Measurements from ENCODE around the gene ADAMTS12.
A peak's percentile ranks its signal among the peaks of the same experiment; 100 is the strongest.

The ADAMTS12 gene, protein sequence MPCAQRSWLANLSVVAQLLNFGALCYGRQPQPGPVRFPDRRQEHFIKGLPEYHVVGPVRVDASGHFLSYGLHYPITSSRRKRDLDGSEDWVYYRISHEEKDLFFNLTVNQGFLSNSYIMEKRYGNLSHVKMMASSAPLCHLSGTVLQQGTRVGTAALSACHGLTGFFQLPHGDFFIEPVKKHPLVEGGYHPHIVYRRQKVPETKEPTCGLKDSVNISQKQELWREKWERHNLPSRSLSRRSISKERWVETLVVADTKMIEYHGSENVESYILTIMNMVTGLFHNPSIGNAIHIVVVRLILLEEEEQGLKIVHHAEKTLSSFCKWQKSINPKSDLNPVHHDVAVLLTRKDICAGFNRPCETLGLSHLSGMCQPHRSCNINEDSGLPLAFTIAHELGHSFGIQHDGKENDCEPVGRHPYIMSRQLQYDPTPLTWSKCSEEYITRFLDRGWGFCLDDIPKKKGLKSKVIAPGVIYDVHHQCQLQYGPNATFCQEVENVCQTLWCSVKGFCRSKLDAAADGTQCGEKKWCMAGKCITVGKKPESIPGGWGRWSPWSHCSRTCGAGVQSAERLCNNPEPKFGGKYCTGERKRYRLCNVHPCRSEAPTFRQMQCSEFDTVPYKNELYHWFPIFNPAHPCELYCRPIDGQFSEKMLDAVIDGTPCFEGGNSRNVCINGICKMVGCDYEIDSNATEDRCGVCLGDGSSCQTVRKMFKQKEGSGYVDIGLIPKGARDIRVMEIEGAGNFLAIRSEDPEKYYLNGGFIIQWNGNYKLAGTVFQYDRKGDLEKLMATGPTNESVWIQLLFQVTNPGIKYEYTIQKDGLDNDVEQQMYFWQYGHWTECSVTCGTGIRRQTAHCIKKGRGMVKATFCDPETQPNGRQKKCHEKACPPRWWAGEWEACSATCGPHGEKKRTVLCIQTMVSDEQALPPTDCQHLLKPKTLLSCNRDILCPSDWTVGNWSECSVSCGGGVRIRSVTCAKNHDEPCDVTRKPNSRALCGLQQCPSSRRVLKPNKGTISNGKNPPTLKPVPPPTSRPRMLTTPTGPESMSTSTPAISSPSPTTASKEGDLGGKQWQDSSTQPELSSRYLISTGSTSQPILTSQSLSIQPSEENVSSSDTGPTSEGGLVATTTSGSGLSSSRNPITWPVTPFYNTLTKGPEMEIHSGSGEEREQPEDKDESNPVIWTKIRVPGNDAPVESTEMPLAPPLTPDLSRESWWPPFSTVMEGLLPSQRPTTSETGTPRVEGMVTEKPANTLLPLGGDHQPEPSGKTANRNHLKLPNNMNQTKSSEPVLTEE (N-terminal part only)

DNA sequence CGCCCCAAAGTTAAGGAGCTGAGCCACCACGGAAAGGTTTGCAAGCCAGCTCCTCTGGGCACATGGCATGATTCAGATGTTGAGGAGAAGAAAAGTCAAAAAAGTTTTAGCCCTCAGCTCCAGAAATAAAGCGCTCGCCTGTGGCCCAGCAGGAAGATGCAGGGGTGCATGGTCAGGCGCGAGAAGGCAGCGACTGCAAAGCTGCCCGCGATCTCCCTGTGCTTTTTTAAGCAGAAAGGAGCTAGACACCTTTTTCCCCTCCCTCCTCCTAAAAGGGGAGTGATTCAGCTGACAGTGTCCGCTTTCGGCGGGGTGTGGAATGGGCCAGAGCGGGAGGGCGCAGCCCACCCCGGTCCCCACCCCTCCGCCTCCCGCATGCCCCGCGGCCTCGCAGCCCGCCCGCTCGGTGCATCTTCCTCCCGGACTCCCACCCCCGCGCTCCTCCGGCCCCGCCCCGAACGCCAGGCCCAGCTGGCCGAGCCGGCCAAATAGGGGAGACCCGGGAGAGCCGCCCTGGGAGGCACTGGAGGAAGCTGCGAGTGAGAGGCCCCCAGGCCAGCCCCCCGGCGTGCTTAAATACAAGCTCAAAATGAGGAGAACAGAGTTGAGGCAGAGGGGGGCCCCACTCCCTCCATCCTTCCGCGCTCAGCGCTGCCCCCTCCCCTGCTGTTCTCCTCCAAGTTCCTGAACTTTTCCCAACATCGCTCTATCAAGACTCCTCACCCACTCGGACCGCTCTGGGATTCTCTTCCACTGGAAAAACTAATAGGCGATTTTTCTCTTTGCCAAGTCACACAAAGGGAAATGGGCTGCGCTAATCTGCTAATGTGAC, at the start of gene ADAMTS12:
TSS of gene ADAMTS12 (minus strand) at position 203 of the 832 bp plus-strand sequence. CDS start at position 69, 134 bp downstream.
- peak; percentile 76 for DNase-seq (ENCODE audit: low read depth)
- TF ChIP-seq, protein P1, sequence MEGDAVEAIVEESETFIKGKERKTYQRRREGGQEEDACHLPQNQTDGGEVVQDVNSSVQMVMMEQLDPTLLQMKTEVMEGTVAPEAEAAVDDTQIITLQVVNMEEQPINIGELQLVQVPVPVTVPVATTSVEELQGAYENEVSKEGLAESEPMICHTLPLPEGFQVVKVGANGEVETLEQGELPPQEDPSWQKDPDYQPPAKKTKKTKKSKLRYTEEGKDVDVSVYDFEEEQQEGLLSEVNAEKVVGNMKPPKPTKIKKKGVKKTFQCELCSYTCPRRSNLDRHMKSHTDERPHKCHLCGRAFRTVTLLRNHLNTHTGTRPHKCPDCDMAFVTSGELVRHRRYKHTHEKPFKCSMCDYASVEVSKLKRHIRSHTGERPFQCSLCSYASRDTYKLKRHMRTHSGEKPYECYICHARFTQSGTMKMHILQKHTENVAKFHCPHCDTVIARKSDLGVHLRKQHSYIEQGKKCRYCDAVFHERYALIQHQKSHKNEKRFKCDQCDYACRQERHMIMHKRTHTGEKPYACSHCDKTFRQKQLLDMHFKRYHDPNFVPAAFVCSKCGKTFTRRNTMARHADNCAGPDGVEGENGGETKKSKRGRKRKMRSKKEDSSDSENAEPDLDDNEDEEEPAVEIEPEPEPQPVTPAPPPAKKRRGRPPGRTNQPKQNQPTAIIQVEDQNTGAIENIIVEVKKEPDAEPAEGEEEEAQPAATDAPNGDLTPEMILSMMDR (conservative IDR thresholded peaks at IDR 0.05; ENCODE audit: control insufficient read depth, insufficient read depth, low read depth, low read length) = no peak
- H3K4me3 ChIP-seq (ENCODE audit: control insufficient read depth, low read depth, low read length) = peak within 1 kb of the TSS; percentile 78

- TF ChIP-seq, protein P1 (conservative IDR thresholded peaks at IDR 0.05; ENCODE audit: control insufficient read depth, insufficient read depth, low read depth, low read length) = no peak
- DNase-seq (ENCODE audit: low read depth) = peak; percentile 53
- no peak overlapping the region for H3K4me3 ChIP-seq (ENCODE audit: control insufficient read depth, low read depth, low read length)
Measured at GRCh38 chr5:33941090-33941489, 49.3 kb upstream of the ADAMTS12 start.

- H3K4me3 ChIP-seq (ENCODE audit: control insufficient read depth, low read depth, low read length) = no peak overlapping the region
- TF ChIP-seq, protein P1 (conservative IDR thresholded peaks at IDR 0.05; ENCODE audit: control insufficient read depth, insufficient read depth, low read depth, low read length) = no peak
- DNase-seq (ENCODE audit: low read depth) = peak; percentile 76
Measured at GRCh38 chr5:33939556-33940262, 47.9 kb upstream of the ADAMTS12 start.

DNA sequence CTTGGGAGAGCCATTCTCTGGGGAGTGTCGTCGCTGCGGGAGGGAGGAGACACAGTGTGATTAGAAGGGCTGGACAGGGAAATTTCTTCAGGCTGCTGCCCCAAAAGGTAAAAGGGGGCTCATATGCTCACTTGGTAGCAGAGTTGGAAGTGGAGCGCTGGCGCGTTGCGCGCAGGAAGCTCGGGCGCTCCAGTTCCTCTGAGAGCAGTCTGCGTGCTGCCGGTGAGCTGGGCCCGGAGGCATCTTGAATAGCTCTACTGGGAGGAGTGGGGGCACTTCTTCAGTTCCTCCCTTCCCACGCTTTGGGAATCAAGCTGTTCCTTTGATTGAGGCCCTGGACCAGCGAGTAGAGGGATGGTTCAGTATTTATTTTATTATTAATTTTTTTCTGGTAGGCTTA, 47.1 kb upstream of the ADAMTS12 start:
- TF ChIP-seq, protein P1 (conservative IDR thresholded peaks at IDR 0.05; ENCODE audit: control insufficient read depth, insufficient read depth, low read depth, low read length) = no peak
- no peak for DNase-seq (ENCODE audit: low read depth)

DNA sequence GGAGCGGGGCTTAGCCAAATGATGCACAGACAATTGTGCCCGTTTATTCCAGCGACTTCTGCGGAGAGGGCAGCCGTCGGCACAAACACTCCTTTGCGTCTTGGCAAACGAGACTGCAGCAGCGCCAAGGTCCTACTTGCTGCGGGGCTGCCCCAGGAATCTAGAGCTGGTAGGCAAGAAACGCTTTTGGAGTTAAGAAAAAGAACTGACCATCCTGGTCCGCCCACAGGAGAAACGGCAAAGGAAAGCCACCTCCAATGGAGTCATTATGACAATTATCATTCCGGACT, 46.7 kb upstream of the ADAMTS12 start:
- DNase-seq (ENCODE audit: low read depth) = no peak
- TF ChIP-seq, protein P1 (conservative IDR thresholded peaks at IDR 0.05; ENCODE audit: control insufficient read depth, insufficient read depth, low read depth, low read length) = no peak
- H3K4me3 ChIP-seq (ENCODE audit: control insufficient read depth, low read depth, low read length) = no peak overlapping the region

More for the DNA sequence above, 47.1 kb upstream of the ADAMTS12 start:
- no peak overlapping the region for H3K4me3 ChIP-seq (ENCODE audit: control insufficient read depth, low read depth, low read length)

All from fibroblast of mammary gland (primary cell).